Right atrium auricular region (tissue), 2 donors: ENCODE data around the gene UBXN10. TPM values are rescaled to one million over a fixed set of nuclear protein-coding genes. Genes with fewer than 3 reads are reported as not detected.
"Not testable (repeated sequence)": the region's sequence is repeated elsewhere in the genome, so short reads cannot be mapped to it uniquely, and the experiment has no call there.

Experiments used
- DNase-seq: peaks from one replicate; pipeline ENCODE4 v3.0.0-alpha.2; 2019; ENCODE audit warnings: low spot score
- H3K27ac ChIP-seq, 2 donors: fragments of 200-600 bp; sonication (generic); 1 replicate in 1 of 2; 2 replicates in 1 of 2; pipeline ENCODE4 v1.5.1; 2016 to 2019
- H3K27me3 ChIP-seq, 2 donors: fragments of 200-600 bp; sonication (generic); one replicate each; pipeline versions ENCODE4 v1.5.1 to v1.6.0; 2017 to 2019
- H3K36me3 ChIP-seq: fragments of 200-600 bp; sonication (generic); one replicate; pipeline ENCODE4 v1.5.1; 2016
- H3K4me1 ChIP-seq, 2 donors: fragments of 200-600 bp; sonication (generic); one replicate each; pipeline versions ENCODE4 v1.5.1 to v1.6.0; 2017 to 2019
- H3K4me3 ChIP-seq, 2 donors: fragments of 200-600 bp; sonication (generic); 1 replicate in 1 of 2; 2 replicates in 1 of 2; pipeline ENCODE4 v1.5.1; 2017 to 2019; ENCODE audit warnings: mild to moderate bottlenecking in 1 of 2, moderate library complexity in 1 of 2
- H3K9me3 ChIP-seq, 2 donors: fragments of 200-600 bp; sonication (generic); one replicate each; pipeline ENCODE4 v1.5.1; 2019
- total RNA-seq, 2 donors: library from RNA; depleted of rRNA; stranded (reverse); fragments of >200 nt; gene quantifications; one replicate each; pipeline ENCODE4 v1.1.0, GENCODE V29; 2016
- TF ChIP-seq, protein P1 (sequence below), 2 donors: fragments of 200-600 bp; sonication (generic); IDR thresholded peaks; one replicate each; pipeline ENCODE4 v1.5.1; 2019; ENCODE audit warnings: antibody characterized with exemption in 2 of 2

The UBXN10 gene
- total RNA-seq, 2 donors from 2014 or later, result 2.7 to 7.3 TPM

DNA sequence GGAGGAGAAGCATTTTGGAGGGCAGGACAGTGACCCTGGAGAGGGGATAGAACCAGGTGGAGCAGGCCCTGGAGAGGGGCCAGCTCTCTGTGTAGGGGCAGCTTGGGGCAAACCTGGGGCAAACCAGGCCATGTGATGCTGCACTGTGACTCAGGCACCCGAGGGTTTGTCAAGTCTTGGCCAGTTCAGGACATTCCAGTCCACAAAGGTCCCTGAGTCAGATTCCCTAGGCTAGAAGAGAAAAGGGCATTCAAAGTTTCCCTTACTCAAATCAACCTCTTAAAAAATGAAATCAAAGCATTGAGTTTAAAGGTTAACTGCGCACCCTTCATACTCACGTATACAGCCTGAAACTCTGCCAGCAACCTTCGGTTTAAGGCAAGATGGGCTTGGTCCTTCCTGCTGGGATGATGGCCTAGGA is 25.6 kb downstream of the UBXN10 start:
- H3K9me3 ChIP-seq, result no peaks in the 10 kb centered on the region
- no peak for DNase-seq
- no peak overlapping the region for H3K4me3 ChIP-seq
- no peaks in the 10 kb centered on the region for H3K36me3 ChIP-seq
- no peak overlapping the region for H3K27ac ChIP-seq
- TF ChIP-seq, protein P1, sequence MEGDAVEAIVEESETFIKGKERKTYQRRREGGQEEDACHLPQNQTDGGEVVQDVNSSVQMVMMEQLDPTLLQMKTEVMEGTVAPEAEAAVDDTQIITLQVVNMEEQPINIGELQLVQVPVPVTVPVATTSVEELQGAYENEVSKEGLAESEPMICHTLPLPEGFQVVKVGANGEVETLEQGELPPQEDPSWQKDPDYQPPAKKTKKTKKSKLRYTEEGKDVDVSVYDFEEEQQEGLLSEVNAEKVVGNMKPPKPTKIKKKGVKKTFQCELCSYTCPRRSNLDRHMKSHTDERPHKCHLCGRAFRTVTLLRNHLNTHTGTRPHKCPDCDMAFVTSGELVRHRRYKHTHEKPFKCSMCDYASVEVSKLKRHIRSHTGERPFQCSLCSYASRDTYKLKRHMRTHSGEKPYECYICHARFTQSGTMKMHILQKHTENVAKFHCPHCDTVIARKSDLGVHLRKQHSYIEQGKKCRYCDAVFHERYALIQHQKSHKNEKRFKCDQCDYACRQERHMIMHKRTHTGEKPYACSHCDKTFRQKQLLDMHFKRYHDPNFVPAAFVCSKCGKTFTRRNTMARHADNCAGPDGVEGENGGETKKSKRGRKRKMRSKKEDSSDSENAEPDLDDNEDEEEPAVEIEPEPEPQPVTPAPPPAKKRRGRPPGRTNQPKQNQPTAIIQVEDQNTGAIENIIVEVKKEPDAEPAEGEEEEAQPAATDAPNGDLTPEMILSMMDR (IDR thresholded peaks at IDR 0.05), result no peak
- H3K4me1 ChIP-seq, result peaks cover 0 to 8% of the 10 kb centered on the region in 2 donors
- H3K27me3 ChIP-seq, result no peaks in the 10 kb centered on the region

DNA sequence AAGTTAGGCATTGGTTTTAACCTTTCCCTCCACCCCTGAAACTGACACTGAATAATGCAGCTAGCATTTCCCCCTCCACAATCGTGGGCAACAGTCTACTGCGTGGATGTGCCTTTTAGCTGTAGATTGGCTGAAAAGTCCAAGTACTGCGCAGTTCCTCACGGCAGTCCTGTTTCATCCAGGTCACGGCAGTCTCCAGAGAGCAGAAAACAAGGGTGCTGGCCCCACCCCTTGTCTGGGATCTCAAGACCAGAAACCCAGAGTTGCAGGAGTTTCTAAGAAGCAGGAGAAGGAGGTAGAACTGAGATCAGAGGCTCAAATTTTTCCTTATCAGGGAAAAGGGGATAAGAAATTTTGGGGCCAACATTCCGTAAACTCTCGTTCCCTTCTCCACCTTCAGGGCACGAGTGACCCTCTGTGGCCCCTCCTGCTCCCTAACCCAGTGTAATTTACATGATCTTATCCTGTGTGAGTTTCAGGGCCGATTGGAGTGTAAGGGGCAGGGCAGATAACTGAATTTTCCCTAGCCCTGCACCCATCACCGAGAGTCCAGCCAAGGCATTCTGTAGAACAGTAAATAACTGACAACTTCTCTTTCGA is 26.3 kb downstream of the UBXN10 start:
- H3K36me3 ChIP-seq, result no peaks in the 10 kb centered on the region
- H3K9me3 ChIP-seq, result no peaks in the 10 kb centered on the region
- no peak for DNase-seq
- TF ChIP-seq, protein P1 (IDR thresholded peaks at IDR 0.05), result no peak
- no peak overlapping the region for H3K4me3 ChIP-seq
- no peaks in the 10 kb centered on the region for H3K27me3 ChIP-seq
- H3K27ac ChIP-seq, result no peak overlapping the region
- H3K4me1 ChIP-seq, result peaks cover 0 to 8% of the 10 kb centered on the region in 2 donors

DNA sequence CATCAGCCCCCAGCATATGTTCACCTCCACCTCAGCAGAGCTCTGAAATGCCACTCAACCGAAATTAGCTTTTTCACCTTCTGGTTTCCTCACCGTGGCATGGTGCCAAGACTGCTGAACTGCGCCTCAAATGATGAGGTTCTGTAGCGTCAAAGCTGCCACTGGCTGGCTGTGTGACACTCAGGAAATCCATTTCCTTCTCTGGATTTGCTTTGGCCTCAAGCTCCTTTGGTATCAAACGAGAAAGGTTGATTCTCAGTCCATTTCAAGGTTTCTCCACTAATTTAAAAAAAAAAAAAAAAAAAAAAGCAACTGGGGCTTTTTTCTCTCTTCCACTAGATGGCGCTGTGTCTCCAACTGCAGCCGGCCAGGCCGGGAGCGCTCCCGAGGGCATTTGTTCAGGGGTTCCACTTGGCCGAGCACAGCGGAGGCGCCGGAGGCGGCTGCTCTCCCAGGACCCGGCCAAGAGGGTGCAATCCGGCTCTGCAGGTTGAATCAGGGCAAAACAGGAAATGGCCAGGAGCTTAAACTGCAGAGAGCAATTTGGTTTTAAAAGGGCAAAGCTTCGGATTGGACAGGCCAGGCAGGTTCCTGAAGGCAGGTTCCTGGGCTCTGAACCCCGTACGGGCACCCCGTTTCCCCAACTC is 26.9 kb downstream of the UBXN10 start:
- Histone ChIP-seq H3K4me1 (peaks cover 0 to 8% of the 10 kb centered on the region in 2 donors), H3K36me3 (no peaks in the 10 kb centered on the region), H3K9me3 (no peaks in the 10 kb centered on the region), H3K4me3 (no peak overlapping the region), H3K27me3 (no peaks in the 10 kb centered on the region), H3K27ac (no peak overlapping the region)
- peak; percentile 65 for DNase-seq
- TF ChIP-seq, protein P1 (IDR thresholded peaks at IDR 0.05), result peak; percentile 80 to 87

DNA sequence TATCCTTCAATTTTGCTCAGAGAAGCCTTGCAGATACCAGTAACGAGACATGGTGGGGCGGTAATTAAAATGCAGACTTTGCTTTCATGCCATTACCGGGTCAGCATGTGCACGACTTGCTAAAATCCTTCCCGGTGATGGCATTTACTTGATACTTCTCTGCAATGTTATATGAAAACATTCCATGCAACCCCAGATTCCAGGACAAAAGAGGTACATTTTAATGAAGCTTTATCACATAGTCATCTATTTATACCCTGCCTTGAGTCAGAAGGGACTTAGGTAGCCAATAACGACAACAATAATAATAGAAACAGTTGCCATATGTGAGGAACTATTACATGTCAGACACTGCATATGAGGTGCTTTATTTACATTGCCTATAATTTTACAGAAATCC is 29.8 kb downstream of the UBXN10 start:
- Histone ChIP-seq H3K36me3 (no peaks in the 10 kb centered on the region), H3K27me3 (no peaks in the 10 kb centered on the region), H3K4me3 (no peak overlapping the region), H3K4me1 (peaks cover 0 to 8% of the 10 kb centered on the region in 2 donors), H3K9me3 (no peaks in the 10 kb centered on the region), H3K27ac (no peak overlapping the region)
- TF ChIP-seq, protein P1 (IDR thresholded peaks at IDR 0.05), result no peak
- DNase-seq, result no peak

DNA sequence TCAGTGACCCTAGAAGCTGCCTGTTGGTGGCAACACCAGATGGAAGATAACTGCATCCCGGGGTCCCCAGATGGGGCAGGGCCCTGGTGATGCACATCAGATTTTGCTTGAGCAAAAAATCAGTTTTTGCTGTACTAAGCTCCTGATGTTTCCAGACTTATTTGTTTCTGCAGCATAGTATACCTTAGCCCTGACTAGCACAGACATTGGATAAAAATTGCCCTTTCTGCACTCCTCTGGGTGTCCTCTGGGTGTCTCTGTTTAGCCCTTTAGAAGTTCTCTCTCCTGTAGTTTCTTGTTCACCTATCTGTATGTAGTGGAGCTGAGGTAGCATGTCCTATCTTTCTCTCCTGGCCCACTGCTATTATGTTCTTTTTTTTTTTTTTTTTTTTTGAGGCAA is 30.7 kb downstream of the UBXN10 start:
- Histone ChIP-seq H3K27me3 (no peaks in the 10 kb centered on the region), H3K4me1 (peaks cover 0 to 8% of the 10 kb centered on the region in 2 donors), H3K27ac (no peak overlapping the region), H3K9me3 (no peaks in the 10 kb centered on the region), H3K4me3 (no peak overlapping the region), H3K36me3 (no peaks in the 10 kb centered on the region)
- TF ChIP-seq, protein P1 (IDR thresholded peaks at IDR 0.05), result no peak
- DNase-seq, result no peak

DNA sequence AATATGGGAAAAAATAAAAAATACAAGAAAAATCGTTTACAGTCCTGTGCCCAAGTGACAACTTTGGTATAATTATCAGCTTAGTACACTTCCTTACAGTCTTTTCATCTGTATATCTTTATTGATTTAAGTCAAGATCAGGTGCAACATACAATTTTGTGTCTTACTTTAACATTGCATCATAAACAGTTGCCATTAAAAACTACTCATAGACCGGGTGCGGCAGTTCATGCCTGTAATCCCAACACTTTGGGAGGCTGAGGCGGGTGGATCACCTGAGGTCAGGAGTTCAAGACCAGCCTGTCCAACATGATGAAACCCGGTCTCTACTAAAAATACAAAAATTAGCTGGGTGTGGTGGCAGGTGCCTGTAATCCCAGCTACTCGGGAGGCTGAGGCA is 33.2 kb downstream of the UBXN10 start:
- H3K27ac ChIP-seq, H3K4me3 ChIP-seq, H3K4me1 ChIP-seq, H3K36me3 ChIP-seq, H3K9me3 ChIP-seq, H3K27me3 ChIP-seq, DNase-seq: not testable (repeated sequence)
